Ectodermal cell (in vitro differentiated cells): ENCODE results near the gene SLC38A8.

ENCODE experiments used
- H3K27ac ChIP-seq: 2 replicates; pipeline ENCODE4 v1.7.0; 2013; ENCODE audit warnings: mild to moderate bottlenecking, low read depth, low read length; ENCODE audit not compliant: insufficient read depth, poor library complexity, severe bottlenecking
- H3K27me3 ChIP-seq: 2 replicates; pipeline ENCODE4 v1.7.0; 2013; ENCODE audit warnings: mild to moderate bottlenecking, low read length; ENCODE audit not compliant: insufficient read depth, control insufficient read depth, poor library complexity, severe bottlenecking
- H3K36me3 ChIP-seq: one replicate; pipeline ENCODE4 v1.7.0; 2013; ENCODE audit warnings: low read length; ENCODE audit not compliant: control insufficient read depth, insufficient read depth
- H3K4me1 ChIP-seq: one replicate; pipeline ENCODE4 v1.7.0; 2013; ENCODE audit warnings: low read length; ENCODE audit not compliant: control insufficient read depth, insufficient read depth
- H3K4me3 ChIP-seq: 2 replicates; pipeline ENCODE4 v1.7.0; 2013; ENCODE audit warnings: low read depth, low read length, control low read depth; ENCODE audit not compliant: insufficient read depth
- H3K9me3 ChIP-seq: 2 replicates; pipeline ENCODE4 v1.7.0; 2013; ENCODE audit warnings: mild to moderate bottlenecking, low read length, moderate library complexity; ENCODE audit not compliant: control insufficient read depth
- WGBS, 2 experiments: methylation state at CpG; one replicate each; pipeline ENCODE4 v1.1.7; 2013; ENCODE audit warnings: missing lambda C conversion rate in 2 of 2; 5-methylcytosine and 5-hydroxymethylcytosine counted together

SLC38A8 gene

DNA sequence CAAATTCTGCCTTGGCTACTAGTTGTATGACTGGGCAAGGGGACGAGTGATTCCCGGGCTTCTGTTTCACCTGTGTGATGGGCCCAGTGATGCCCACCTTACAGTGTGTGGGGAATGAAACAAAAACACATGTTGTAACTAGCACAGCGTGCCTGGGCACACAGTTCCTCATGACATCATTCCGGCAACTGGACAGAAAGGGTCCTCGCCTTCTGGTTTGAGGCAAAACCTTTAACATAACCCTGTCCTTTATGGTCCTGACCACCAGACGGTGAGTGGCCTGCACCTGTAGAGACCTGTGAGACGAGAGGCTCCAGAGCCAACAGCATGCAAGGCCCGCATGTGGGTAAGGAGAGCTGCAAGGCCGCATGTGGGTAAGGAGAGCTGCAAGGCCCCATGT, 7.7 kb upstream of the SLC38A8 start:
- Histone ChIP-seq H3K27ac (no peak overlapping the region), H3K9me3 (no peaks in the 10 kb centered on the region), H3K4me1 (peaks cover 5% of the 10 kb centered on the region), H3K4me3 (no peak overlapping the region), H3K27me3 (no peaks in the 10 kb centered on the region), H3K36me3 (peaks cover 16% of the 10 kb centered on the region)
- WGBS, 2 experiments, result 91 to 92% methylated on average over 9 of the region's 9 CpGs

DNA sequence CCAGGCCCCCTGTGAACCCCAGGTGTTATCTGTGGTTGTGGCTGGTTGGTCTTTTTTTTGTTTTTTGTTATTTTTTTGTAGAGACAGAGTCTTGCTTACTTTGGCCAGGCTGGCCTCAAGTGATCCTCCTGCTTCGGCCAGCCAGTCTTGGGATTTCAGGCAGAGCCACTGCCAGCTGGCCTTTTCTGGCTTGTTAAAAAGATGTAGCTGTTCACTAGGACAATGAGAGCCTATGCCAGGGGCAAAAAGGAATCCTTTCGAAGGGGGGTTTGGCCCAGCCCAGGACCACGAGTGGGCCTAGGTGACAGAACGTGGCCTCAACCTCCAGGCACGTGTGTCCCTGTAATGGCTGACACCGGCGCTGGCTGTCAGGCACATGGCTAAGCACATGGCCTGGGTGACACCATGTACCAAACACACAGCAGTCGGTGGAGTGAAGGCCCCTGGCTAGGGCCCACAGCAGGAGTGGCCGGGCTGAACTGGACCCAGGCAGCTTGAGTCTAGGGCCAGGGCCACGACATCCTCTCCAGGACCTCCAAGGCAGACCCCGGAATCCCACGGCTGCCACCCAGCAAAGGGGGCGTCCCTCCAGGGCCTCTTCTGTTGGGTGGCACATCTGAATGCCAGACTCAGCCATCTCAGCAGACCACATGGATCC, 6.9 kb upstream of the SLC38A8 start:
- 93% methylated on average over 13 of the region's 13 CpGs for WGBS, 2 experiments
- Histone ChIP-seq H3K27me3 (no peaks in the 10 kb centered on the region), H3K4me3 (no peak overlapping the region), H3K4me1 (peaks cover 6% of the 10 kb centered on the region), H3K9me3 (no peaks in the 10 kb centered on the region), H3K36me3 (peaks cover 10% of the 10 kb centered on the region), H3K27ac (no peak overlapping the region)

DNA sequence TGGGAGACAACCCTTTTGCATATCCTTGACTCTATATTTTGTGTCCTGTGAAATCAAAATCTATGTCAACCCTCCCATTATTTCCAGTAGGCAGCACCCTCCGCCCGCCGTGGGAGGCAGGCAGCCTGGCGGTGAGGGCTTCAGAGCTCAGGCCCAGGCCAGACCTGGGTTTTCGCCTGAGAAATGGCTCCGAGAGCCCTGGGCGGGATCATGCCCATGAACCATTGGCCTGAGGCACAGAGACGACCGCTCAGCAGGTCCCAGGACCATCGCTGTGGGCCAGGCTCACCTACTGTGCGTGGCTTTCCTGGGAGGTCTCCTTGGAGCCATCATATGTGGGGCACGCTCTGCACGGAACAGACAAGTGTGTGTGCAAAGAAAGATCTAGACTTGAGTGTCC, 6.3 kb upstream of the SLC38A8 start:
- 94 to 95% methylated on average over 13 of the region's 13 CpGs for WGBS, 2 experiments
- Histone ChIP-seq H3K27me3 (no peaks in the 10 kb centered on the region), H3K4me1 (peaks cover 13% of the 10 kb centered on the region), H3K9me3 (no peaks in the 10 kb centered on the region), H3K4me3 (no peak overlapping the region), H3K27ac (no peak overlapping the region), H3K36me3 (peaks cover 5% of the 10 kb centered on the region)

DNA sequence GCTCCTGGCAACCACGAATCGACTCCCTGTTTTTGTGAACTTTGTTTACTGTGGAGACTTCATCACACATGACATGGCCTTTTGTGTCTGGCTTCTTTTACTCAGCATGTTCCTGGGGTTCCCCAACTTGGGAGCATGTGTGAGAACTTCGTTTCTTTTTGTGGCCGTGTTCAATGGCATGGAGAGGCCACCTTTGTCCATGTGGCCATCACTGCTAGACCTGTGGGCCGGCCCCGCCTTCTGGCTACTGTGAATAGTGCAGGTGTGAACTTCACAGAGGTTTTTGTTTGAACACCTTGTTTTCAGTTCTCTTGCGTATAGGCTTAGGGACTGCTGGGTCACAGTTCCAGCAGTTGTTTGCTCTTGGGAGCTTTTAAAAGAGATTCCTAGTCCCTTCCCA, 5.7 kb upstream of the SLC38A8 start:
- Histone ChIP-seq H3K27ac (no peak overlapping the region), H3K4me3 (no peak overlapping the region), H3K4me1 (peaks cover 19% of the 10 kb centered on the region), H3K36me3 (peaks cover 1% of the 10 kb centered on the region), H3K9me3 (no peaks in the 10 kb centered on the region), H3K27me3 (no peaks in the 10 kb centered on the region)
- 78 to 81% methylated on average over 7 of the region's 7 CpGs for WGBS, 2 experiments

DNA sequence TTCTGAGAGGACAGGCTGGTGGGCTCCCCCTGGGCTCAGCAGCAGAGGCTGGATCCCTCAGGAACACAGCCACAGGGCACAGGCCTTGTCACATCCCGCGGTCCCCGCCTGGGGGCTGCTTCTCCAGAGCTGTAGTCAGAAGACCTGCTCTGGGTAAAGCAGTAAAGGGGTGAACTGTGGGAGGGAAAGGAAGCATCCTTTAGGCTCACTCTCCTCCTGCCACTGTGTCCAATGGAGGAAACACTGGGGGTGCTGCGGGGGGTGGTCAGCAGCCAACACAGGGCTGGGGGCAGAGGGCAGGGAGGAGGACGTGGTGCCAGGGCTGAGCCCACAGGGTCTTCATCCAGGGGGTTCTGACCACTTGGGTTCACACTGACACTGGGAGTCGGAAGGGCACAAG, 5.0 kb upstream of the SLC38A8 start:
- Histone ChIP-seq H3K4me1 (peaks cover 25% of the 10 kb centered on the region), H3K27ac (no peak overlapping the region), H3K9me3 (no peaks in the 10 kb centered on the region), H3K4me3 (no peak overlapping the region), H3K36me3 (no peaks in the 10 kb centered on the region), H3K27me3 (no peaks in the 10 kb centered on the region)
- WGBS, 2 experiments, result 88 to 90% methylated on average over 6 of the region's 6 CpGs

DNA sequence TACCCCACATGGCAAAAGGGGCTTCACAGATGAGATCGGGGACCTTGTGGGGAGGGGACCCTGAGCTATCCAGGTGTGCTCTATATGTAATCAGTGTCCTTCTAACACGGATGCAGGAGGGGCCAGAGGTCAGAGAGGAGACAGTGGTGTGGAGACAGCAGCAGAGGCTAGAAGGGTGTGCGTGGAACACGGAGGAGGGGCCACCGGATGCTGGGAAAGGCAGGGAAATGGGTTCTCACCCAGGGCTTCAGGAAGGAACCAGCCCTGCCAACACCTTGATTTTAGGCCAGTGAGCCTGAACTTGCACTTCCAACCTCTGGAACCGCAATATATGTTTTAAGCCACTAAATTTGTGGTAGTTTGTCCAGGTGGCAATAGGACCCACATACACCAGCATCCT, 4.6 kb upstream of the SLC38A8 start:
- no peak overlapping the region for H3K27ac ChIP-seq
- WGBS, 2 experiments, result 92 to 95% methylated on average over 6 of the region's 6 CpGs
- H3K9me3 ChIP-seq, result no peaks in the 10 kb centered on the region
- no peak overlapping the region for H3K4me3 ChIP-seq
- H3K27me3 ChIP-seq, result no peaks in the 10 kb centered on the region
- no peaks in the 10 kb centered on the region for H3K36me3 ChIP-seq
- H3K4me1 ChIP-seq, result peaks cover 30% of the 10 kb centered on the region

DNA sequence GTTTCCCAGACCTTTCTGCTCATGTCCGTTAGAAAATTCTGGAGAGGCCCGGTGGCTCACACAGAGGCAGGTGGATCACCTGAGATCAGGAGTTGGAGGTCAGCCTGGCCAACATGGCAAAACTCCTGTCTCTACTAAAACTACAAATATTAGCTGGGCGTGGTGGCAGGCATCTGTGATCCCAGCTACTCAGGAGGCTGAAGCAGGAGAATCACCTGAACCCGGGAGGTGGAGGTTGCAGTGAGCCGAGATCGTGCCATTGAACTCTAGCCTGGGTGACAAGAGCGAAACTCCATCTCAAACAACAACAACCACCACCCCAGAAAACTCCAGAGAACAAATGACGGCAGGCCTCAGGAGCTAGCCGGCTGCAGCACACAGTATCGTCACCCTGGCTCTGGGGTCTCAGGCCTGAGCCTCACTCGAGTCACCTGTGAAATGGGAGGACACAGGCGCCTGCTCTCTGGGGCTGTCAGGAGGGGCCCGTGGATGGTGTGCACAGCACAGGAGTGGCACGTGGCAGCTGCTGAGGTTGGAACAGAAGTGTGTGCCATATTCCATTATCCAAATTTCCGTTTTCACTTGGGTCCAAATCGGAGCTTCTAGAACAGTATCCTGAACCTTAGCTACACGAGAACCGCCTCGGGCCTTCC, 3.3 kb upstream of the SLC38A8 start:
- H3K27ac ChIP-seq, result no peak overlapping the region
- no peak overlapping the region for H3K4me3 ChIP-seq
- H3K27me3 ChIP-seq, result no peaks in the 10 kb centered on the region
- H3K4me1 ChIP-seq, result peaks cover 36% of the 10 kb centered on the region
- no peaks in the 10 kb centered on the region for H3K9me3 ChIP-seq
- H3K36me3 ChIP-seq, result no peaks in the 10 kb centered on the region
- WGBS, 2 experiments, result 95% methylated on average over 19 of the region's 19 CpGs

DNA sequence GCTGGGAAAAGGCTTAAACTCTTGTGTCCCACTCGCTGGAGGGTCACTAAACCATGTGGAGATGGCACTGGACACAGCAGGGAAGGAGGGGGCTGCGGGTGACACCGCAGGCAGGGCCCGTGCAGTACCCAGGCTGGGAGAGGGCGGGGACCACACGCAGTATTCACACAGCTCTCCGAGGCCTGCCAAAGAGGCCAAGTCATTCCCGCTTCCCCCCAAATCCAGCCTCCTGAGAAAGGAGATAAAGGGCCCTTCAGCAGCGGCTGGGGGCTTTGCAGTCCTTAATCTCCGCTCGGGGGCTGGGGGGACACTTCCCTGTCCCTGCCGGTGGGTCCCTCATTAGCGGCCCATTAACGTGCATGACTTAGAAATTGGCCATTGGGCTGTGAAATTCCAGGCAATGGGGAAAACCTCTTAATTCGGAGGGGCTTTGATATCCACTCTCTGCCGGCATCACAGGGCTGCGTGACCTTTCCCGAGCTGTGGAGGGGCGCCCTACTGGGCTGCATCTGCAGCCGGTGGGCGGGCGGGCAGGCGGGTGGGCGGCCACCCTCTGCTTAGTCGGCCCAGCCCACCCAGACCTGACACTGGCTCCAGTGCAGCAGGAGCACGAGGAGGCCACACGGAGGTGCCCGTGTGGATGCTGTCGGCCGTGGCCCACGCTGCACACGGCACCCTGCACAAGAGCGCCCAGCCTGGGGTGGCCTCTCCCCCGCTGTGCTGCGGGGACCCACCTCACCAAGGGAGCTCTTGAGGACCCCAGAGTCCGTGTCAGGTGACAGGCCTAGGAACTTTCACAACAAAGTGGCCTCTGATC, 2.6 kb upstream of the SLC38A8 start:
- Histone ChIP-seq H3K36me3 (no peaks in the 10 kb centered on the region), H3K27me3 (no peaks in the 10 kb centered on the region), H3K4me1 (peaks cover 36% of the 10 kb centered on the region), H3K27ac (no peak overlapping the region), H3K9me3 (no peaks in the 10 kb centered on the region), H3K4me3 (no peak overlapping the region)
- WGBS, 2 experiments, result 71 to 75% methylated on average over 36 of the region's 36 CpGs

DNA sequence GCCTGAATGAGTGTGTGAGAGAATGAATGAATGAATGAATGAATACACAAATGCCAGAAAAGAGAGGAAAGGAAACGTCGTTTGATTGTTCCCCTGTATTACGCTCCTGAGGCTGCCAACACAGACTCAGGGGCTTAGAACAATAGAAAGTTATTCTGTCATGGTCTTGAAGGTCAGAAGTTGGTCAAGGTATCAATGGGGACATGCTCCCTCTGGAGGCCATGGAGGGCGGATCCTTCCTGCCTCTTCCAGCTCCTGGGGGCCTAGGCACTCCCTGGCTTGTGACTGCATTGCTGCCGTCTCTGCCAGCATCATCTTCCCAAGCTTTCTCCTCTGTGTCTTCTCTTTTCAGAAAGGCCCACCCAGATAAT, 1.5 kb upstream of the SLC38A8 start:
- H3K4me1 ChIP-seq, result peaks cover 41% of the 10 kb centered on the region
- H3K27me3 ChIP-seq, result no peaks in the 10 kb centered on the region
- no peak overlapping the region for H3K27ac ChIP-seq
- 49 to 52% methylated on average over 5 of the region's 5 CpGs for WGBS, 2 experiments
- H3K9me3 ChIP-seq, result no peaks in the 10 kb centered on the region
- H3K36me3 ChIP-seq, result no peaks in the 10 kb centered on the region
- no peak overlapping the region for H3K4me3 ChIP-seq

DNA sequence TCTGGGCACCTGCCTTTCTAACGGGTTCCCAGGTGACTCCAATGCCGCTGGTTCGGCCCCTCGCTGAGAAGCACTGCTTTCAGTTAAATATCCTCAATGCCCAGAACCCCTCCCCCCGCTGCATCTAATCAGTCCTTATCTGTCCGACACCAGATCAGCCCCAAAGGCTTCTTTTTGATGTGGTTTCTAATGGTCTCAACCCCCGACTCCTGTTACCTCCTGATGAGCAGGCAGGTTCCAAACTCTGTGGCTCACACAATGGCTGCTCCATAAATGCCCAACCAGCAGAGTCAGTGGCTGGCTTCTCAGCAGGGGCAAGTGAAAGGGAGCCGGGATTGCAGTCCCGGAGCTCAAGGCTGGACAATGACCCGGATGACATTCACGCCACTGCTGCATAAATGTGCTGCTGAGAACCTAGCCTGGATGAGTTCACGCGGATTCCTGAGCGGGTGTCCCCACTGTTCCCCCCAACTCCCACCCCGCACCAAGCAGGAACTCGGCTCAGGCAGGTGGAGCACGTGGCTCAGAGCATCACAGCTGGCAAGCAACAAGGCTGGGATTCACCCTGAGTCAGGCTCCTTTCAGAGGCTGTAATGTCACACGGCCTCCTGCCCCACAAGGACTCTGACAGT, 1.0 kb upstream of the SLC38A8 start:
- H3K9me3 ChIP-seq, result no peaks in the 10 kb centered on the region
- WGBS, 2 experiments, result 33 to 35% methylated on average over 18 of the region's 18 CpGs
- no peak overlapping the region for H3K4me3 ChIP-seq
- H3K27ac ChIP-seq, result no peak overlapping the region
- peaks cover 41% of the 10 kb centered on the region for H3K4me1 ChIP-seq
- no peaks in the 10 kb centered on the region for H3K27me3 ChIP-seq
- H3K36me3 ChIP-seq, result no peaks in the 10 kb centered on the region
